ENCODE measurements around the gene SHC2.

DNA sequence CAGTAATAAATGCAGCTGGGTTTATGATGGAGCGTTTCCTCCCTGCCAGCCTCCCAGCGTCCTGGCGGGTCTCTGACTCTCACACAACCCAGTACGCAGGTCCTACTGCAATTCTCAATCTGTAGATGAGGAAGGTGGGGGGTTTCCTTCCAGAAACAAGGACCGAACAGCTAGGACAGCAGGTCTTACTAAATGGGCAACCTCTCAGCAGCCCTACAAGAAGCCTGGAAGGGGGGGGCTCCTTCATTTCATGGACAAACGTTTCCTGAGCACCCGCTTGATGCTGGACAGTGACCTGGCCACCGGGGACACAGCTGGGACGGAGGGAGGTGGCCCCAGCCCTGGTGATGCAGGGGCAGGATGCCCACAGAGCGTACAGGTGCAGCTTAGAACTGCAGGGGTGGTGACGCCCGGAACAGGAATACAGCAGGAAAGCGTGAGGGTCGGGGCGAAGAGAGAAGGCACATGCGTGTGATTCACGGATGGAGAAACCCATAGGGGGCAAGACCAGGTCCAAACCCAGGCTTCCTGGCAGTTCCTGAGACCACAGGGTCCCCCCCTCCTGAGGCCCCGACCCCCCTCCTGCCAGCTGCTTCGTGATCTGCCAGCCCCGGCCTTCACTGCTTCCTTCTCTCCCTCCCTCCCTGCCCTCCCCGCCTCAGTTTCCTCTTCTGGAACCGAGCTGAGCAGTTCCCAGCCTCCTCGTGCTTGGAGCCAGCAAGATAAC is 51.2 kb downstream of the SHC2 start:
- TF ChIP-seq, protein P1, sequence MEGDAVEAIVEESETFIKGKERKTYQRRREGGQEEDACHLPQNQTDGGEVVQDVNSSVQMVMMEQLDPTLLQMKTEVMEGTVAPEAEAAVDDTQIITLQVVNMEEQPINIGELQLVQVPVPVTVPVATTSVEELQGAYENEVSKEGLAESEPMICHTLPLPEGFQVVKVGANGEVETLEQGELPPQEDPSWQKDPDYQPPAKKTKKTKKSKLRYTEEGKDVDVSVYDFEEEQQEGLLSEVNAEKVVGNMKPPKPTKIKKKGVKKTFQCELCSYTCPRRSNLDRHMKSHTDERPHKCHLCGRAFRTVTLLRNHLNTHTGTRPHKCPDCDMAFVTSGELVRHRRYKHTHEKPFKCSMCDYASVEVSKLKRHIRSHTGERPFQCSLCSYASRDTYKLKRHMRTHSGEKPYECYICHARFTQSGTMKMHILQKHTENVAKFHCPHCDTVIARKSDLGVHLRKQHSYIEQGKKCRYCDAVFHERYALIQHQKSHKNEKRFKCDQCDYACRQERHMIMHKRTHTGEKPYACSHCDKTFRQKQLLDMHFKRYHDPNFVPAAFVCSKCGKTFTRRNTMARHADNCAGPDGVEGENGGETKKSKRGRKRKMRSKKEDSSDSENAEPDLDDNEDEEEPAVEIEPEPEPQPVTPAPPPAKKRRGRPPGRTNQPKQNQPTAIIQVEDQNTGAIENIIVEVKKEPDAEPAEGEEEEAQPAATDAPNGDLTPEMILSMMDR (IDR thresholded peaks at IDR 0.05; ENCODE audit: low read length) = no peak
- TF ChIP-seq EZH2 (IDR thresholded peaks at IDR 0.05; ENCODE audit: borderline replicate concordance, low read length) = no peak
